RWPE1 (cell line): Measurements from ENCODE around the gene KCNT1.

Experiments used
- CTCF ChIA-PET: fragments of 350-600 bp; sonication (Branson Sonifier 250); formaldehyde crosslinking; extraction: SDS; loops from one replicate; lab custom pipeline; 2021; lab: Yijun Ruan, JAX
- POLR2A ChIA-PET: fragments of 400-600 bp; formaldehyde crosslinking; extraction: SDS; loops from one replicate; lab custom pipeline; 2020; ENCODE audit warnings: antibody characterized with exemption; ENCODE audit not compliant: low non-redundant PET; lab: Yijun Ruan, JAX
- DNase-seq: peaks from one replicate; pipeline ENCODE4 v3.0.0; 2012; ENCODE audit warnings: low spot score
- H3K27ac ChIP-seq: fragments of 450-650 bp; 2 replicates; pipeline ENCODE4 v1.5.1; 2017
- CTCF ChIP-seq: fragments of 450-650 bp; conservative IDR thresholded peaks from 2 replicates; pipeline ENCODE4 v1.5.1; 2017; ENCODE audit warnings: low read depth, mild to moderate bottlenecking

The KCNT1 gene

DNA sequence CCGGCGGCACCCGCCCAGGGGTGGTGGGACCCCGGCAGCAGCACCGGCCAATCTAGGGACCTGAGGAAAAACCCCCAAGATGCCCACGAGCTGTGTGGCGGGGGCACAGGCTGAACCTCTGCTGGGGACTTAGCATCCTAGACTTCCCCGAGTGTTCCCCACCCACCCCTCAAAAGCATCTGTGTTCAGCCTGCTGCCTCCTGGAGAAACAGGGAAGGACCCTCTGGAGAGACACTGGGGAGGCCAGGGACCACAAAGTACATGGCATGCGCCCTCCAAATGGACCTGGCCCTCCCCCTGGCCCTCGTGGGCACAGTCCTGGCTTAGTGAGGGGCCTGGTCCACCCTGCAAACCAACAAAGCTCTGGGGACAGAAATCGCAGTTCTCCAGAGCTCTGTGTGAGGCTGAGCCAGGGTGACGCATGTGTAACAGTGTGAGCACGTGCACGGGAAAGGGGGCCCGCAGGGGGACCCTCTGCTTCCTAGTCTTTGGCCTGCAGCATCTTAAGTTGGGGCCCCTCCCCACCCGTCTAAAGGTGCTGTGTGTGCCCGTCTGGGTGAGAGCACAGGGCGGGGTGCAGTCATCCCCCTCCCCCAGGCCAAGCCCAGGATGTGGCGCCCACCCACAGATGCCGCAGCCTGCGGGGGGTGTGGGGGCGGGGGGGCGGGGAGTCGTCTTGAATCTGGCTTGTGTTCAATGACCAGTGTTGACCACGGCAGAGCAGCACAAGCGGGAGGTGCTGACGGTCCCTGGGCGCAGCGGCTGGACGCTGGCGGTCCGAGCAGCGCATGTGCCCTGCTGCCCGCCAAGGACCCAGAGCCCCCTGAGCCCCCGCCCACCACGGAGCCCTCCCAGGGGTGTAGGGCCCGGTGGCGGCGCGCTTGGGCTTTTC is 672 bp upstream of the KCNT1 start:
- POLR2A ChIA-PET: no interaction called here
- no peak overlapping the region for H3K27ac ChIP-seq
- no peak for TF ChIP-seq CTCF
- no peak for DNase-seq
- CTCF ChIA-PET: interaction anchor here (0.6 to 0.8 kb wide), 2 partner anchors 202 to 551 kb away, joined by 3 read pairs; a partner anchor contains a TSS

GRCh38 chr9:135703726-135704125 is 1.7 kb downstream of the KCNT1 start:
- no peak for DNase-seq
- no peak overlapping the region for H3K27ac ChIP-seq
- CTCF ChIA-PET: interaction anchor here (0.7 kb wide), 1 partner anchor 199 kb away, joined by 4 read pairs; no protein-coding TSS in a partner anchor
- POLR2A ChIA-PET: no interaction called here
- TF ChIP-seq CTCF: no peak

- no peak for DNase-seq
- no peak overlapping the region for H3K27ac ChIP-seq
- CTCF ChIA-PET: no interaction called here
- POLR2A ChIA-PET: no interaction called here
- TF ChIP-seq CTCF: no peak
Observed at GRCh38 chr9:135704483-135704882, 2.5 kb downstream of the KCNT1 start.

DNA sequence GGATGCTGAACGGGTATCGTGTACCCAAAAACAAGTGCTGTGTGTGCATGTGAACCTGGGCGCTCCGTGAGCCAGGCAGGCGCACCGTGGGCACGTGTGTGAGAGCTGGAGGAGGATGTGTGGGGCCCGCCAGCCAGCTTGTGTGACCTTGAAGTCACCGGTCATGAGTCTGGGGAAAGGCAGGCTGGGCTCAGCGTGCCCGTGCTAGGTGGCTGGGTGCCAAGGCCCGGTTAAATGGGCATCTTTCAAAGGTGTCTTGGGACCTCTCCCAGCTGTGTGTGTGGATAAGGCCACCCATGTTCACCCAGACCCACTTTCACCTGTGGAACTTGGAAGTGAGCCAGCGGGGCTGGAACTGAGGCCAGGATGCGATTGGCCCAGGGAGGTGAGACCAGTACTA is 3.4 kb downstream of the KCNT1 start:
- no peak for TF ChIP-seq CTCF
- POLR2A ChIA-PET: no interaction called here
- CTCF ChIA-PET: no interaction called here

DNA sequence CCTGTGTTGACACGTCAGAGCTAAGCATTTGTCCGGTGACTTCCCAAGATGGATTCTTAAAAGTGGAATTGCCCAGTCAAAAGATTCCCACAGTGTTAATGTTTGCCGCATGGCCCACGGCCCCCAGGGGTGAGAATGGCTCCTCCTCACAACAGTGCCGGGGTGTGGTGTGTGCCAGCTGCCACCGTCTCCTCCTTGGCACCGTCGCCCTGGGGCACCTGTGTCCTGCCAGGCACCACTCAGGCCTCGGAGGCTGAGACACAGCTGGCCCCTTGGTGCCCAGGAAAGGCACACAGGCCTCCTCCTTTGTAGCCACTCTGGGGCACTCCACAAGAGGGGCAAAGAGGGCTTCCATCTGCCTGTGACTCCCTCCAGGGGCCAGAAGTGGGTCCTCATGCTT is 4.3 kb downstream of the KCNT1 start:
- no peak for DNase-seq
- ChIA-PET CTCF (interaction anchor here (0.6 to 1.4 kb wide), 2 partner anchors 11 to 643 kb away, joined by 3 to 4 read pairs; no protein-coding TSS in a partner anchor), POLR2A (no interaction called here)
- no peak for TF ChIP-seq CTCF
- no peak overlapping the region for H3K27ac ChIP-seq

More for the DNA sequence above, 3.4 kb downstream of the KCNT1 start:
- DNase-seq: no peak
- no peak overlapping the region for H3K27ac ChIP-seq

- ChIA-PET POLR2A (no interaction called here), CTCF (interaction anchor here (1.4 kb wide), 1 partner anchor 12 kb away, joined by 4 read pairs; no protein-coding TSS in a partner anchor)
- TF ChIP-seq CTCF: no peak
- no peak overlapping the region for H3K27ac ChIP-seq
- DNase-seq: no peak
Observed at GRCh38 chr9:135707252-135708138, 5.5 kb downstream of the KCNT1 start.
